GM23338 (cell line): ENCODE results near the gene UVSSA. TPM values are rescaled to one million over a fixed set of nuclear protein-coding genes. Genes with fewer than 3 reads are reported as not detected.

Experiments used
- ATAC-seq: fragments of 200-7000 bp; cut with Tn5 transposase; 3 replicates; pipeline ENCODE4 v1.9.1; 2020
- DNase-seq: peaks from one replicate; pipeline ENCODE4 v3.0.0-alpha.2; 2015; ENCODE audit warnings: low spot score
- H2AFZ ChIP-seq: fragments of 200-600 bp; sonication (generic); 2 replicates; pipeline ENCODE4 v1.8.0; 2016; ENCODE audit warnings: antibody characterized with exemption, mild to moderate bottlenecking, moderate library complexity
- H3F3A ChIP-seq: fragments of 200-600 bp; sonication (generic); replicated peaks from 2 replicates; pipeline ENCODE4 v1.8.0; 2017; ENCODE audit warnings: antibody characterized with exemption, mixed run types, low read depth
- H3K27ac ChIP-seq: fragments of 200-600 bp; sonication (generic); 2 replicates; pipeline ENCODE4 v1.6.1; 2016; ENCODE audit warnings: low read depth
- H3K27me3 ChIP-seq: fragments of 200-600 bp; sonication (generic); 2 replicates; pipeline ENCODE4 v1.8.0; 2016; ENCODE audit warnings: mild to moderate bottlenecking, mixed run types, moderate library complexity; ENCODE audit not compliant: insufficient read depth
- H3K36me3 ChIP-seq: fragments of 200-600 bp; sonication (generic); 2 replicates; pipeline ENCODE4 v1.8.0; 2016; ENCODE audit warnings: mild to moderate bottlenecking; ENCODE audit not compliant: insufficient read depth
- H3K4me1 ChIP-seq: fragments of 200-600 bp; sonication (generic); 2 replicates; pipeline ENCODE4 v1.8.0; 2016; ENCODE audit warnings: mild to moderate bottlenecking, moderate library complexity; ENCODE audit not compliant: insufficient read depth
- H3K4me2 ChIP-seq: fragments of 200-600 bp; sonication (generic); 2 replicates; pipeline ENCODE4 v1.7.1; 2017; ENCODE audit warnings: mixed run types
- H3K4me3 ChIP-seq: fragments of 200-600 bp; sonication (generic); 2 replicates; pipeline ENCODE4 v1.6.1; 2016; ENCODE audit warnings: mixed run types
- H3K79me2 ChIP-seq: fragments of 200-600 bp; sonication (generic); replicated peaks from 2 replicates; pipeline ENCODE4 v1.8.0; 2017; ENCODE audit warnings: mild to moderate bottlenecking; ENCODE audit not compliant: insufficient read depth
- H3K9me2 ChIP-seq: fragments of 200-600 bp; sonication (generic); 2 replicates; pipeline ENCODE4 v1.8.0; 2017; ENCODE audit not compliant: insufficient read depth
- H4K20me1 ChIP-seq: fragments of 200-600 bp; sonication (generic); replicated peaks from 2 replicates; pipeline ENCODE4 v1.8.0; 2017; ENCODE audit warnings: mild to moderate bottlenecking; ENCODE audit not compliant: insufficient read depth
- H3K27ac Mint-ChIP-seq: 2 replicates; pipeline ENCODE4 v1.8.0; 2020; ENCODE audit warnings: inconsistent platforms, mild to moderate bottlenecking, moderate library complexity, mixed read lengths
- H3K27me3 Mint-ChIP-seq: 3 replicates; pipeline ENCODE4 v1.8.0; 2022; ENCODE audit warnings: low read depth, mild to moderate bottlenecking, moderate library complexity, mixed read lengths, inconsistent platforms; ENCODE audit not compliant: insufficient read depth, poor library complexity
- H3K36me3 Mint-ChIP-seq: 3 replicates; pipeline ENCODE4 v1.8.0; 2021; ENCODE audit warnings: low read depth, mild to moderate bottlenecking, inconsistent platforms, moderate library complexity, mixed read lengths
- H3K4me1 Mint-ChIP-seq: 3 replicates; pipeline ENCODE4 v1.8.0; 2020; ENCODE audit warnings: mild to moderate bottlenecking, inconsistent platforms, mixed read lengths
- H3K4me3 Mint-ChIP-seq: 3 replicates; pipeline ENCODE4 v1.8.0; 2021; ENCODE audit warnings: moderate library complexity, mild to moderate bottlenecking, inconsistent platforms, mixed read lengths
- H3K9me3 Mint-ChIP-seq: 3 replicates; pipeline ENCODE4 v1.8.0; 2020; ENCODE audit warnings: moderate library complexity, mild to moderate bottlenecking, inconsistent platforms, mixed read lengths
- CTCF ChIP-seq, 2 experiments: fragments of 200-600 bp in 1 of 2; sonication (generic) in 1 of 2; conservative IDR thresholded peaks; 2 replicates each; pipeline versions ENCODE4 v1.5.1 to v1.6.1; 2016 to 2017; ENCODE audit warnings: antibody characterized with exemption in 2 of 2, low read depth in 2 of 2, mild to moderate bottlenecking in 2 of 2, moderate library complexity in 1 of 2
- EZH2 ChIP-seq: fragments of 200-600 bp; sonication (generic); IDR thresholded peaks from one replicate; pipeline ENCODE4 v1.8.0; 2017; ENCODE audit warnings: antibody characterized with exemption, mild to moderate bottlenecking, low read depth; ENCODE audit not compliant: unreplicated experiment
- JUNB ChIP-seq: IDR thresholded peaks from one replicate; pipeline ENCODE4 v1.6.1; 2016; ENCODE audit warnings: antibody characterized with exemption; ENCODE audit not compliant: unreplicated experiment
- NANOG ChIP-seq: IDR thresholded peaks from 2 replicates; pipeline ENCODE4 v1.6.1; 2016; ENCODE audit warnings: antibody characterized with exemption, borderline replicate concordance
- POLR2AphosphoS5 ChIP-seq: IDR thresholded peaks from 2 replicates; pipeline ENCODE4 v1.6.1; 2016; ENCODE audit warnings: antibody characterized with exemption, low read depth
- REST ChIP-seq: IDR thresholded peaks from one replicate; pipeline ENCODE4 v1.6.1; 2018; ENCODE audit warnings: antibody characterized with exemption; ENCODE audit not compliant: unreplicated experiment
- ZNF114 ChIP-seq: fragments of 250-450 bp; sonication (Bioruptor Pico); IDR thresholded peaks from 2 replicates; pipeline ENCODE4 v1.5.0; 2020; ENCODE audit warnings: mild to moderate bottlenecking, moderate library complexity
- ZNF331 ChIP-seq: fragments of 250-450 bp; sonication (Bioruptor Pico); IDR thresholded peaks from 2 replicates; pipeline ENCODE4 v1.5.0; 2020; ENCODE audit warnings: low read depth, mild to moderate bottlenecking, moderate library complexity
- ZNF462 ChIP-seq: fragments of 250-450 bp; sonication (Bioruptor Pico); IDR thresholded peaks from 2 replicates; pipeline ENCODE4 v1.5.0; 2020; ENCODE audit warnings: mild to moderate bottlenecking, moderate library complexity
- polyA plus RNA-seq: library from polyadenylated mRNA; unstranded; fragments of >200 nt; fragmentation: Nextera tagmentation; extraction: Ambion mirVana; gene quantifications from 2 replicates; pipeline ENCODE4 v1.2.1, GENCODE V29; 2016
- total RNA-seq: library from RNA; depleted of rRNA; stranded (reverse); fragments of >200 nt; shearing (Covaris generic); gene quantifications from 2 replicates; pipeline ENCODE4 v1.2.3, GENCODE V29; 2014

The UVSSA gene
- total and polyA plus RNA-seq, 2 experiments from 2014 or later: 6.5 to 27.7 TPM

GRCh38 chr4:1354983-1355275 is 7.9 kb downstream of the UVSSA start (continued):
- no peak for TF ChIP-seq ZNF462
- TF ChIP-seq CTCF (conservative IDR thresholded peaks at IDR 0.05; ENCODE audit: low read depth in 2 of 2): no peak
- no peak for TF ChIP-seq ZNF114
- TF ChIP-seq ZNF331 (CRISPR knock-in tag): no peak

GRCh38 chr4:1355378-1355777 is 8.4 kb downstream of the UVSSA start:
- Histone ChIP-seq H3K27ac (no peak overlapping the region), H3K4me2 (no peak overlapping the region), H4K20me1 (0 out of 2 replicates have a peak, but pooled peaks cover 3% of the 10 kb centered on the region), H3K4me1 (no peaks in the 10 kb centered on the region), H3K9me2 (no peaks in the 10 kb centered on the region), H3F3A (no peaks in the 10 kb centered on the region), H3K4me3 (no peak overlapping the region), H2AFZ (no peak overlapping the region), H3K79me2 (no peaks in the 10 kb centered on the region), H3K36me3 (no peaks in the 10 kb centered on the region), H3K27me3 (no peaks in the 10 kb centered on the region)
- no peak for DNase-seq
- no peak for ATAC-seq
- Mint-ChIP-seq H3K4me1 (peaks cover 3% of the 10 kb centered on the region; the same call in 2 of the 3 replicates), H3K27ac (no peak overlapping the region), H3K36me3 (peaks cover 23% of the 10 kb centered on the region), H3K9me3 (no peaks in the 10 kb centered on the region), H3K27me3 (peaks cover 5% of the 10 kb centered on the region), H3K4me3 (no peak overlapping the region)
- TF ChIP-seq NANOG: no peak
- TF ChIP-seq EZH2: no peak
- TF ChIP-seq ZNF331 (CRISPR knock-in tag): no peak
- TF ChIP-seq REST: no peak
- no peak for TF ChIP-seq POLR2AphosphoS5
- no peak for TF ChIP-seq JUNB
- TF ChIP-seq ZNF114: no peak
